HG02981 (cell line): ENCODE results near the gene PCP4L1.
"Not testable (repeated sequence)": the region's sequence is repeated elsewhere in the genome, so short reads cannot be mapped to it uniquely, and the experiment has no call there.

Source experiments
- ATAC-seq: cut with Tn5 transposase; IDR thresholded peaks from one replicate; pipeline ENCODE4 v1.9.1; 2021; ENCODE audit warnings: mild to moderate bottlenecking, moderate library complexity; ENCODE audit not compliant: unreplicated experiment

Gene PCP4L1

DNA sequence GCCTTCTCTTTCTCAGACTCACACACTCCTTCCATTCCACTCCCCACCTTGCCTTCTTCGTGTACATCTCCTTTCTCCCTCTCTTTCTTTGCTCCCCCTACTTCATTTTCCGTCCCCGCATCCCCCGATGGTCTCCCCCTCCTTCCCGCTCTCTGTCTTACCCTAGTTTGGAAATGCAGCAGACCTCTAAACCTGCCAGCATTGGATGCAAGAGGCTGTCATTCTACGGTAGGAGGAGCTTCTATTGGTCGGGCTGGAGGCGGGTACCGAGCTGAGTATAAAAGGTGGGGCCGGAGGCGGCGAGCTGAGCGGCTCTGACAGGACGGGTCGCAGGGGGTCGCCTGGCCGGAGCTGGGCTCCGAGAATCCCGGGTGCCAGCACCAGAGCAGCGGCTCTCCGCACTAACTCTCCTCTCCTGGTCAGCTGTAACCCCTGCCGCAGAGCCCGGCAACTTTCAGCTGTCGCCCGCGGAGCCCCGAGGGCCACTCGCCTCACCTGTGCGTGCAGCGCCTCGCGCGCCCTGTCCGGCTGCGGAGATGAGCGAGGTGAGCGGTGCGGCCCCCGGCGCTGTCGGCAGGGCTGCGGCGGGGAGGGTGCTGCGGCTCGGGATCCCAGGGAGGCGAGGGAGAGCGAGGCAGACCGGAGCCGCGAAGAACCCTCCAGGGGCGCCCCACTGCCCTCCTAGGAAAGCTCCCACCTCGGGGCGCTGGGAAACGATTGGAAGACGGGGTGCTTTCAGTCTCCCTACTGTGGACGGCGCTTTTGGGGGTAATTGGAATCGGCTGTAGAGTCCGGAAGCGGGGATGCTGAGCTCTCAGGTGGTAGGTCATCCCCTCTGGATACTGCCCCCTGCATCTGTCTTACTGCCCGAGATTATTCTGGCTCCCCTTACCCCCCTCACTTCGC lies at the start of gene PCP4L1:
Gene PCP4L1 (plus strand): TSS at position 307 of the 906 bp plus-strand sequence. CDS start 230 bp downstream, at position 537.
- ATAC-seq = no peak

- no peak for ATAC-seq
Observed at GRCh38 chr1:161209790-161210409, 48.6 kb upstream of the PCP4L1 start.

DNA sequence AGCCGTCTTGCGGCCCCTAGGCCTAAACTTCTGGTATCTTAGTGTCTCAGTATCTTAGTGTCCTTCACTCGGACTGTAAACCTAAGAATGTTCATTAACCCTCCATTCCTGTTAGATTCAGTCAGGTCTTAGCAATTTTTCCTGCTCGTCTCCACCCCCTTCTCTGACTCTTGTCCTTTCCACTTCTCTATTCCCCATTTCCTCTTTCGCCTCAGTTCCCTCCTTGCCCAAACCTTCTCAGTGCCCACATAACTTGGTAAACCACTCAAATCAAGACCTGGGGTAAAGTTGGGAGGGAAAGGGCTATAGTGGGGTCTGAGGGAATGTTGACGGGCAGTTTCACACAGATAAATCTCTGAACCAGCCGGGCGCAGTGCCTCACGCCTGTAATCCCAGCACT lies 44.2 kb upstream of the PCP4L1 start:
- ATAC-seq = no peak

- ATAC-seq = no peak
Observed at GRCh38 chr1:161215076-161215475, 43.5 kb upstream of the PCP4L1 start, which contains the start of gene FCER1G. FCER1G (plus strand) TSS chr1:161215295; CDS start chr1:161215322, 27 bp downstream.

GRCh38 chr1:161216945-161217712 lies 41.4 kb upstream of the PCP4L1 start:
- ATAC-seq = peak; percentile 88

DNA sequence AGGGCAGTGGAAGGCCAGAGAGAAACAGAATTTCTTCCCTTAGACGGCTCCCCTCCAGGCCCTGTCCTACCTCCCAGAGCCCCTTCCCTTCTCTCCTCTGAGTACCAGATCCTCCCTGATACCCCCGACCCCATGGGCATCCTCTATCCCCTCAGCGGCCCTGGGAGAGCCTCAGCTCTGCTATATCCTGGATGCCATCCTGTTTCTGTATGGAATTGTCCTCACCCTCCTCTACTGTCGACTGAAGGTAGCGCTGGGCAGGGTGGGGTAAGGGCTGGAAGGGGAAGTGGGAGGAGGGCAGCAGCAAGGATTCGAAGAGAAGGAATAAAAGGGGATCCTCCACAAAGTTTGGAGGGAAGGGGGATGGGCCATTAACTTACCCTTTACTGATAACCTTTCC lies 40.7 kb upstream of the PCP4L1 start:
- no peak for ATAC-seq

GRCh38 chr1:161218301-161219077 lies 40.1 kb upstream of the PCP4L1 start:
- ATAC-seq = no peak

- ATAC-seq = no peak
Observed at GRCh38 chr1:161219078-161219892, 39.3 kb upstream of the PCP4L1 start.

DNA sequence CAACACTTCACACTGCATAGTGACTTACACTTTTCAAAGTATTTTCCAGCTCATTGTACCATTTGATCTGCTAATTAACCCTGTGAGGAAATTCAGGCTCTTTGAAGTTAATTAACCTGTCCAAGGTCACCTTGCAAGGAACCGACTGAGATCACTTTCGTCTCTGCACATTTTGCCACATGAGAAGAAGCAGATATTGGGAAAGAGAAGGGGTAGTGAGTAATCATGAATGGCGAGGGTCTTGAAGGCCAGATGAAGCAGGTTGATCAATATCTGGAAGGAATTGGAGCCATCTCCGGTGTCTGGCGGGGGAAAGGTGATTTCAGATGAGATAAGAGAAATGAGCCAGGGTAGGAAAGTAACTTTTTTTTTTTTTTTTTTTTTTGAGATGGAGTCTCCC lies 38.5 kb upstream of the PCP4L1 start:
- ATAC-seq = no peak

DNA sequence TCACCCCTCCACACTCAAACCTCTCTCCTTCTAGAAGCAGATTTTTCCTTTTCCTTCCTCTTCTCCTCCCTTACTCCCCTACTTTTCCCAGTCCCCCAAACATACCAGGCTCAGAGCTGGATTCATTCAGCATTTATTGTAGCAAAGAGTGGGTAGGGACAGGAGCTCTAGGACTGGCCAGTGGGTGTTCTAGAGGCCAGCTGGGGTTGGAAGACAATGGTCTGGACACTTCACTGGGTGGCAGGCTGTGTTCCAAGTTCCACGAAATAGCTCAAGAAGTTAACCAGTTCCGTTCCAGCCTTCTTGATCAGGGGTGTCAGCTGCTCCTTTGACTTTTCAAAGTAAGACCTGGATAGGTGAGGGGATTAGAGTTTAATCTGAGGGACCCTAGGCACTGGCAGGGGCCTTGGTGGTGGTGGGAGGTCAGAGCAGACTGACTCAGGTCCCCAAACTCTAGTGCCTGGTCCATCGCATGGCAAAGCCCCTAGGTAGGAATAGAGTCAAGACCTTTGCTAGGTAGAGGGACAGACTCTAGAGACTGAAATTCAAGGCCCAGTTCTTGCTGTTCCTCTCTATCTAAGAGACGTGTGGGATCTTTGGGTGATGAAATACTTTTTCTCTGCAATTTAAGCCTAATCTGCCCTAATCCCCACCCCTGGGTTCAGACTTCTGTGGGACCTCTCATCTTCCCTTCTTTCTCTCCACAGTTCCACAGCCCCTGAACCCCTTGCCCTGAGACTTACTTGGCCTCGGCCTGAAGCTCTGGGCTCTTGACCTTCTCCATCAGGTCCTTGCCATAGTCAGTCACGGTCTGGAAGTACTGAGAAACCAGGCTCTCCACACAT lies 36.1 kb upstream of the PCP4L1 start:
- ATAC-seq = no peak

DNA sequence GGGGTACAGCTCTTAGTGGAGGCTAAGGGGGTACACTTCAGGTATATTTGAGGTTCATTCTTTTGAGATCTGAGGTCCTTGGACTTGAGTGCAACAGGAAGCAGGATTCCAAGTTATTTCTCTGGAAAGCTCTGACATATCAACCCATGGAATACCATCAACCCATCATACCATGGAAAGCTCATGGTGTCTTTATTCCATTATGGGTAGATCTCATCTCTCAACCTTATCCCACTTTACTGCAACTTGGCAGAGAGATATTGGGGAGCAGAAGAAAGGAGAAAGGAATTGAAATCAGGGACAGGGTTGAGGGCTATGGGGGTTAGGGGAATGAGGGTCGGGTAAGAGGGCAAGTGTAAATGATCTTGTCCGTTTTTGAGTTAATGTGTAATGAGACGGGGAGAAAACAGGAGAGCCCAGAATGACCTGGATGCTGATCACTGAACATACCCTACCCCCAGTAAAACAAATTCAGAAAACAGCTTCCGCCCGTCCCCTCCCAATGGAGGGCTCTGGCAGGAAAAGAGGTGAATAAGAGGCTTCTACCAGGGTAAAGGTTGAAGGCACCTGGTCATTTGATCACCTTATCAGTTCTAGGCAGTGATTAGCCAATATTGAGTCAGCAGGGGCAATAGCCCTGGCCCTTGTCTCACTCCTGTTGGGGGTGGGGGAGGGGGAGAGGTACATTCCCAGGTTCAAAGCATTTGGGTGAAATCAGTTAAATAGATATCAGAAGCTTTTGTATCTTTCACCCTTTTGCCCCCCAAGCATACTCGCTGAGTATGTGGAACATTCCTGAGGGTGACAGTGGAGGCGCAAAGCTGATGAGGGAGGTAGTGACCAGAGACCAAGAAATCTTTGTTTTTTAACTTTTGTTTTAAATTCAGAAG lies 34.5 kb upstream of the PCP4L1 start:
- no peak for ATAC-seq

- ATAC-seq = not testable (repeated sequence)
Observed at GRCh38 chr1:161224695-161225087, 33.9 kb upstream of the PCP4L1 start.

GRCh38 chr1:161225178-161225533 lies 33.4 kb upstream of the PCP4L1 start:
- ATAC-seq = no peak

DNA sequence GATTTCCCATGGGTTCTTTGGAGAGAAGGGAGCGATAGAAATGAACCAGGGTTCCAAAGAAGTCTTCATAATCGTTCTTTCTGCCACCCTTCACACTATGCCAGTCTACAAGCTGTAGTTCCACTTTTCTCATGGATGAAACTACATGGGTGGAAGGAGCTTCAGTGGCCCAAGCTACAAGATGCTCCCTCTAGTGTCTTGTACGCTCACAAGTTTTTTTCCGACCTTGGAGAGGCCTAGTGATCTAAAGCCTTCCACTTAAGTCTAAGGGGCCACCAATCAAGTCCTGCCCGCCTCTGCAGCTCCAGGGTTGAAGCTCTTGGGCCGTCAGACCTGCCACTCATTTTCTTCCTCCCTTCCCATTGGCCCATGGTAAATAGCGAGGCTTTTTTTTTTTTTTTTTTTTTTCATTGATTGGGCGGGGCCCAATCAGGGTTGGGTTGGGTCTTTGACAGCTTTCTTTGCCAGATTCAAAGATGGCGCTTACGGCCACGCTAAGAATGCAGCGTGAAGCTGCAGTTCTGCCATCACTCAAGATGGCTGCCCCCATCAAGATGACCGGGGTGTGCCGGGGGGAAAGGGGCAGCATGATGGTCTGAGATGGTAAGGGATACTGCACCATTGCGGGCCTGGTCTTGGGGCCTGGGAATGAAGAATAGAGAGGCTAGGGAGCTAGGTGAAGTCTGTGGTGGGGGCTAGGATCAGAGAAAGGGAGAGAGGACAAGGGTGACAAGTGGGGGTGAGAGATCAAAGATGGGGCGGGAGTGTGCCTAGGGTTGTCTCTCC lies 32.8 kb upstream of the PCP4L1 start, which contains the start of gene TOMM40L:
Gene TOMM40L (plus strand): TSS at position 527 of the 786 bp plus-strand sequence. CDS start 430 bp downstream, outside the sequence.
- peak; percentile 96 for ATAC-seq

- ATAC-seq = no peak
Observed at GRCh38 chr1:161226320-161226711, 32.2 kb upstream of the PCP4L1 start.

DNA sequence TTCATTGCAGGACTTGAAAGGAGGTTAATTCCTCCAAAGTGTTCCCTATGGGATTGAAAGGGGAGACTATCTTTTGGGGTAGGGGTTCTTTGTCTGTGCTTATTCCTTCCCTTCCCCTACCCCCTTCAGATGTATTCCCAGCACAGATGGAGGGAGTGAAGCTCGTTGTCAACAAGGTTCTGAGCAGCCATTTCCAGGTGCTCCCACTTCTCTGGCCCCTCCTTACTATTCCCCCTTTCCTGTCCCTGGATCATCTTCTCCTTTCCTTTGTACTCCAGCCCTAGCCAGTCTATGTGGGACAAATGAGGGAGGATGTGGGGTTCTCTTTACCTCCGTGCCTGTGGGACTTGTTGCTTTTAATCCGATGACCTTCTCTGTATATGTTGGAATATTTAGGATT lies 31.8 kb upstream of the PCP4L1 start:
- ATAC-seq = no peak
